HG03066 (cell line): ENCODE measurements around the gene WFDC8.
"Not testable (repeated sequence)": the region's sequence is repeated elsewhere in the genome, so short reads cannot be mapped to it uniquely, and the experiment has no call there.

Experiments used
- ATAC-seq: cut with Tn5 transposase; IDR thresholded peaks from one replicate; pipeline ENCODE4 v1.9.1; 2021; ENCODE audit warnings: low read depth; ENCODE audit not compliant: unreplicated experiment

Gene WFDC8

DNA sequence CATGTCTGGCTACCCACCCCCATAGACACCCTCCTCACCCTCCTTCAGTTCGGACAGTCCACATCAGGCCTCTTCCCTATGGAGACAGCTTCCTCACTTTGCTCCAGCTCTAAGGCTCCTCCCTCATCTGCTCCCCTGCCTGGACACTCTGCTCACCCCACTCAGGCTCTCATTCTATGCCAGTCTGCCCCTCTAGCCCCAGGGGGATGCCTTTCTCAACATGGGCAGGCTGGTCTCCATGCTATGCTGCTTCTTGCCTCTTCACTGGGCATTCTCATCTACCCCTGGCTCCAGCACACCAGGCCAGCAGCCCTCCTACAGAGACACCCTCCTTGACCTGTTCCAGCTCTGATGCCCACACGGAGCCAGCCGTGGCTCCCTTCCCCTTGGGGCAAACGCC is at the start of gene WFDC8:
TSS of gene WFDC8 (minus strand) at position 101 of the 400 bp plus-strand sequence. CDS start at position 64, 37 bp downstream.
- ATAC-seq = no peak

DNA sequence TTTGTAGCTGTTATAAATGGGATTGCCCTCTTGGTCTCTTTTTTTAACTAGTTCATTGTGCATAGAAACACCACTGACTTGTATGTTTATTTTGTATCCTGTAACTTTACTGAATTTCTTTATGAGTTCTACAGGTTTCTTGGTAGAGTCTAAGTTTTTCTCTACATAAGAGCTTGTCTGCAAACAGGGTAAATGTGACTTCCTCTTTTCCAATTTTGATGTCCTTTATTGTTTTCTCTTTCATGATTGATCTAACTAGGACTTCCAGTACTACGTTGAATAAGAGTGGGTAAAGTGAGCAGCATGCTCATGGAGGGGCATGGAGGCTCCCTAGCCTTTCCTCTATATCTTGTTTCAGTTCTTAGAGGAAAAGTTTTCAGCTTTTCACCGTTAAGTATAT is 47.5 kb upstream of the WFDC8 start:
- ATAC-seq = no peak

DNA sequence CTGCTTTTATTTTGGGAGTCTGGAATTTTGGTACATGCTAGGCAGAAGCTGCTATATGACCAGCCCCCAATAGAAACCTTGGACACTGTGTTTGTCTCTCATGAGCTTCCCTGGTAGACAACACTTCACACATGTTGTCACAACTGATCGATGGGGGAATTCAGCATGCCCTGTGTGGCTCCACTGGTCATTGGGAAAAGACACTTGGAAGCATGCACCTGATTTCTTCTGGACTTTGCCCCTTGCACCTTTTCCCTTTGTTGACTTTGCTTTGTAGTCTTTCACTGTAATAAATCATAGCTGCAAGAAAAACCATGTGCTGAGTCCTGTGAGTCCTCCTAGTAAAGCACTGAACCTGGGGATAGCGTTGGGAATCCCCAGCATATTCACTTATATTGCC is 42.5 kb upstream of the WFDC8 start:
- ATAC-seq = no peak

DNA sequence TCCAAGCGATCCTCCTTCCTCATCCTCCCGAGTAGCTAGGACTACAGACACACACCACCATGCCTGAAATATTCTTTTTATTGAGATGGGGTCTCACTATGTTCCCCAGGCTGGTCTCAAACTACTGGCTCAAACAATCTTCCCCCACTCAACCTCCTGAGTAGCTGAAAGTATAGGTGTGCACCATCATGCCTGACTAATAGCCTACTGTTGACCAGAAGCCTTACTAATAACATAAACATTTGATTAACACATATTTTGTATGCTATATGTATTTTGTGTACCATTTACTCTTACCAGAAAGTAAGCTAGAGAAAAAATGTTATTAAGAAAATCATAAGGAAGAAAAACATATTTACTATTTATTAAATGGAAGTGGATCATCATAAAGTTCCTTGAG is 38.5 kb upstream of the WFDC8 start:
- ATAC-seq = no peak

DNA sequence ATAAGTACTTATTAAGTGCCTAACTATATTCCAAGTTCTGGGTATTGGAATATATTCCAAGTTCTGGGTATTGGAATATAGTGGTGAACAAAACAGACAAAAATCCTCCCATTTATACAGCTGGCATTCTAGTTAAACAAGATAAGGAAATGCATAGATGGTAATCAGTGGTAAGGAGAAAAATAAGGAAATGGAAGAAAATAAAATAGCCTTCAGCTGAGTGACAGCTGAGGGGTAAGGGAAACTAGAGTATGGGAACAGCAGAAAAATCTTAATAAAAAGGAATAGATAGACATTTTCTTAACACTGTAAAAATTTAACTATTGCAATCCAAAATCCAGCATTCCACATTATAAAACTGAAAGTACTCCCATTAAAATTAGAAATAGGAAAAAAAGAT is 33.2 kb upstream of the WFDC8 start:
- no peak for ATAC-seq

DNA sequence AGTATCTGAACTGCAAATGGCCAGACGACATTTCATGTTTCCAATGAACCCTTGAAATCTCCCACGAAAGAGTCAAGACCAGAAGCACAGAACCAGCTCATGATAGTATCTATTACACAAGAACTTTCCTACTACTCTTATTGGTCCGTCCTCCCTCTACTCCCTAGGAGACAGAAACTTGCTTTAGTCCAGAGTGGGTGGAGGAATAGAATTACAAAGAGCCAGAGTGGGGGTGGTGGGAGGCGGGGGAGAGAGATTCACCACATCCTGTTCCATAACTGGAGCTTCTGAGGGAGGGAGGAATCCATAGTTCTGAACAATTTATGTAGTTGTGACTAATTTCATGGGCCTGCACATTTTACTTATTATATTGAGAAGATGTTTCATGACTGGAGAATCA is 32.0 kb upstream of the WFDC8 start:
- no peak for ATAC-seq

DNA sequence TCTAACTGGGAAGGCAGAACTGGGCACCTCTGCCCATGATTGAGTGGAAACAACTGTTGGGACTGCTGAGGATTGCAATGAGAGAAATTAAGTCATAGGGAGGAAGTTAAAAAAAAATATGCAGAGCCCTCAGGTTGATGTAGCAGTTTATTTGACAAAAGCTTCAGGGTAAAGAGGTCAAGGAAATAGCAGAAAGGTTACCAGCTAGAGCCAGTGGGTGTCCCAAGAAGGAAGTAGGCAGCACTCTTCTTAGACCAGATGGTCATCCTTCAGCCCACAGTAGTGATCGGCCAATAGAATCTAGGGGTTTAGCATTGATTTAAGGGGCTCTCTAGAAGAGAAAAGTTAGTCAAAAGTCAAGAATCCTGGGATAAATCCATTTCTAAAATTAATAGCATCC is 28.7 kb upstream of the WFDC8 start:
- ATAC-seq = no peak

DNA sequence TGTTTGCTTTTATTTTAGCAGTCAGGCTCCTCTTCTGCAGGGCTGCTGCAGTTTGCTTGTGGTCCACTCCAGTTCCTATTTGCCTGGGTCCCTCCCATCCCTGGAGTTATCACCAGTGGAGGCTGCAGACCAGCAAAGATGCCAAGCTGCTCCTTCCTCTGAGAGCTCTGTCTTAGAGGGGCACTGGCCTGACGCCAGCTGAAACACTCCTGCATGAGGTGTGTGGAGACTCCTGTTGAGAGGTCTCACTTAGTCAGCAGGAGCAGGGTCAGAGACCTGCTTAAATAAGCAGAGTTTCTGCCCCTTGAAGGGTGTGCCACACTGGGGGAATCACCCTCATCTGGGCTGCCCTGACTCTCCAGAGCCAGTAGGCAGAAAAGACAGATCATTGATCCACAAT is 16.2 kb upstream of the WFDC8 start:
- ATAC-seq = no peak

DNA sequence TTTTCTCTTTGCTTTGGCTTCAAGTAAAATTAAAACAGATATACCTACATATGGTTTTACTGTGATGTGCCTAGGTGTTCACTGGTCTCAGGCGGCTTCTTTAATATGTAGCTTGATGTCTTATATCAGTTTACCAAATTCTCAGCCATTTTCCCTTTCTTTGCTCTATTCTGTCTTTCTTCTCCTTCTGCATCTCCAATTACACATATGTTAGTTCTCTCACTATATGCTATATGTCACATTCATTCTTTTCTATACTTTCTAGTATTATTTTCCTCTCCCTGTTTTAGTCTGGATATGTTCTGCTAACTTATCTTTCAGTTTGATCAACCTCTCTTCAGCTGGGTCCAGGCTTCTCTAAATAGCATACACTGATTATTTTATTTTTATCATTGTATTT is 14.4 kb upstream of the WFDC8 start:
- ATAC-seq = no peak

DNA sequence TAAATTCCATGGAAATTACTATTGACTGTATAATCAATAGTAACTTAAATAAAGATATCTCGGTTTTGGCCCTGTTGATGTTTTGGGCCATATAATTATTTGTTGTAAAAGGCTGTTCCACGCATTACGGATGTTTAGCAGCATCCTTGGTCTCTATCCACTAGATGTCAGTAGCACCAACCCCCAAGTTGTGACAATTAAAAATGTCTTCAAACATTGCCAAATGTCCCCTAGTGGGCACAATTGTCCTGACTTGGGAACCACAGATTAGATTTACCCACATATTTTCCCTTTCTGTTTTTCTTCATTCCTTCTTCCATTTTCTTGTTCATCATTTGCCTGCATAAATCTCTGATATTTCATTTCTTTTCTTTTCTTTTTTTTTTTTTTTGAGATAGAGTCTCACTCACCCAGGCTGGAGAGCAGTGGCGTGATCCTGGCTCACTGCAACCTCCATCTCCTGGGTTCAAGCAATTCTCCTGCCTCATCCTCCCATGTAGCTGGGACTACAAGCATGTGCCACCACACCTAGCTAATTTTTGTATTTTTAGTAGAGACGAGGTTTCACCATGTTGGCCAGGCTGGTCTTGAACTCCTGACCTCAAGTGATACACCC is 13.6 kb upstream of the WFDC8 start:
- no peak for ATAC-seq

DNA sequence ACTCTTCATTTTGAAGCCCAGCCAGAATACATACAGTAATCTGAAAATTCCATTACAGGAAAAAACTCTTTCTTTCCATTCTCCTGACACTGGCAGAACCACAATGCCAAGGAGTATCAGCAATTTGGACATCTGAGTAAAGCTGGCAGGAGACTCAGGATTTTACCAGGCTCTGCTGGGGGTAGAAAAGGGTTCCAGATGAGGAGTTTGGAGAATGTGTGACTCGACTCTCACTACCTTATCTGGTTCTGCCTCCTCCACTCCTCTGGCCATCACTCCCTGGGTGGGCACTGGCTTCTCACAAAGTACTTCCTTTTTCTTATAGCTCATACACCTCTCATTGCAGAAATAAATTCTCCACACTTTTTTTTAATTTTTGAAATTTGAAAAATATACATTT is 10.6 kb upstream of the WFDC8 start:
- ATAC-seq = no peak

DNA sequence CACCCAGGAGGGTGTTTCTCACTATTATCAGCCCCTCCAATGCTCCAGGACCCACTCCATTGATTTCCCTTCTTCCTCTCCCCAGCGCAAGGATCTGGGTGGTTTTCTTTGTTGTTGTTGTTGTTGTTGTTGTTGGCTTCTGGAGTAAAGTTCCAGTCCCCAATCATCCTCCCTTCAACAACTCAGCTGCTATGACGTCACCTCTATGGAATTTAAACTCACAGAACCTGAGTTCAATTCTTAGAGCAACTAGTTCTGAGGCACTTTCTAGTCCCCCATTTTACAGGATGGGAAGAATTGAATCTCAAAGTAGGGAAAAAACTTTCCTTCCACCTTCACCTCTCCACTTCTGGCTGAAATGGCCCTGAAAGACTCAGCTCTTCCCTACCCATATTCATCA is 9.7 kb upstream of the WFDC8 start:
- no peak for ATAC-seq

DNA sequence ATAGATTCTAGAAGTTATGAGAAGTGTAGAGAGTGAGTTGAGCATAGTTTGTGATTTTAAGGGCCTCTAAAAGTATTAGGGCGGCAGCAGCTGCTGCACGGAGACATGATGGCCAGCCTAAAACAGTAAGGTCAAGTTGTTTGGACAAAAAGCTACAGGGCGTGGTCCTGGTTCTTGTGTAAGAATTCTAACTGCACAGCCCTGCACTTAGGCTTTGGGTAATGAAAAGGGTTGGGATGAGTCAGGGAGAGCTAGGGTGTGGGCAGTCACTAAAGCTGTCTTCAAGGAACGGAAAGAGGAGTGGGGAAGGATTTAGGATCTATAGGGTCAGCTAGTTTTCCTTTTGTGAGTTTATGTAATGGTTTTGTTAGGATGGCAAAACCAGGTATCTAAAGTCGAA is 6.9 kb upstream of the WFDC8 start:
- not testable (repeated sequence) for ATAC-seq

DNA sequence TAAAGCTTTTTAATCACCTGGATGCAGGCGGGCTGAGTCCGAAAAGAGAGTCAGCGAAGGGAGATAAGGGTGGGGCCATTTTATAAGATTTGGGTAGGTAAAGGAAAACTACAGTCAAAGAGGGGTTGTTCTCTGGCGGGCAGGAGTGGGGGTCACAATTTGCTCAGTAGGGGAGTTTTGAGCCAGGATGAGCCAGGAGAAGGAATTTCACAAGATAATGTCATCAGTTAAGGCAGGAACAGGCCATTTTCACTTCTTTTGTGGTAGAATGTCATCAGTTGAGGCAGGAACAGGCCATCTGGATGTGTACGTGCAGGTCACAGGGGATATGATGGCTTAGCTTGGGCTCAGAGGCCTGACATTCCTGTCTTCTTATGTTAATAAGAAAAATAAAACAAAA is 5.2 kb upstream of the WFDC8 start:
- ATAC-seq = not testable (repeated sequence)

DNA sequence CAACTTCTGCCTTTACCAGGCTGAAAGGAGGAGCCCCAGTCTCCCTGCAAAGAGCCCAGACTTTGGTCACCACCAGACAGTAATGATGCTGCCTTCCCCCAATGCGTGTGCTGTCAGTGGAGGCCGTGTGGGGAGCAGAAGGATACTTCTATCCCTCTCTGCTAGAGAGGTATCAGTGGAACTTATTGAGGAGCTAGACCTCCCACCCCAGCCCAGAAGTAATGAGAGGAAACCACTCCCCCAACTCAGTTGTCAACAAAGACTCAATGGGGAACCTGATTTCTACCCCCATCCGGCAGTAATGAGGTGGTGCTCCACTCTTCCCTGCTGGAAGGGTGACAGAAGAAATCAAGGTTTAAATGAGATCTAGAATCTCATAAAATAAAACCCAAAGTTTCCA is 4.4 kb upstream of the WFDC8 start:
- no peak for ATAC-seq

DNA sequence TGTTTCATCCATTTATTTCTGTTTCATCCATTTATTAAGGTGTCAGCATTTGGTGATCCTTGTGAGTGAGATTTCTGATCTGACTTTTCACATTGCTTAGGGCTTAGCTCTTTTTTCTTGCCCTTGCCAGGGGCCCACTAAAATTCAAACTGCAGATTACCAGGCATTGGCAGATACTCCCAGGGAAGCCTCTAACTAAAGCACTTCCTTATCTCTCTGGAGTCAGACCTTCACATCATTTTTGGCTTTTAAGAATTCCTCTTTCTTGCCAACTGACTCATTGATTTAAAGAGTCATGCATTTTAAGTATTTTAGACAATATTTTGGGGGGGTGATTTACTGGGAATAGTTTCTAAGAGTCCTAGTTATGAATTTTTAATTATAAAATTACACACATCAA is 2.6 kb upstream of the WFDC8 start:
- ATAC-seq = no peak

DNA sequence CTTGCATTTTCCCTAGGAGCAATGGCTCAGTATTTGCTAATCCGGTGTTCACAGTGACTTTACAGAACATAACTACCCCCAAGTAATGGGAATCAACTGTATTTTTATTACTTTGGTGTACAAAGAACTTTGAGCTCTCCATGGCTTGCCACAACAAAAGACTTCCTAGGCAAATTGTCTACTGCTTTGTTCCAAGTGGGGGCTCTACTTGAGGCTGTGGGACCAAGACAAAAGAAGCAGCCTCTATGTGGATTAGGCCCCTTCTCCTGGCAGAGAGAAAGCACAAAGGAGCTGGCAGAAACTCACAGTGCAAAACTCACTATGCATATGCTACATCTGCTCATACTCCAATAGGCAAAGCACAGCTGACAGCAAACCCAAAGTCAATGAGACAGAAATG is 853 bp downstream of the WFDC8 start:
- ATAC-seq = no peak

DNA sequence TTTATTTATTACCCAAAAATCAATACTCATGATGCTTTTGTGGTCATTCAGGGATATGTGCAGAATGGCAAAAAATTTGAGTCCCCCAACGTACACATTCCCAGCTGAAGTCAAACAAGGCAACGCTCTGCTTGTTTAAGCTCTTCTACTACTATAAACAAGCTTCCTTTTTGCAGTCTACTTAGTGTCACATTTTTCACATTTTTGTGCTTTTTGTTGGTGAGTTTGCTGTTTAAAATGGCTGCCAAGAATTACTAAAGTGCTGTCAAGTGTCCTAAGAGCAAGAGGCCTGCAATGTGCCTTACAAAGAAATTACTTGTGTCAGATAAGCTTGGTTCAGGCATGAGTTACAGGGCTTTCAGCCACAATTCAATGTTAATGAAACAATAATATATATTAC is 2.1 kb downstream of the WFDC8 start:
- ATAC-seq = no peak

DNA sequence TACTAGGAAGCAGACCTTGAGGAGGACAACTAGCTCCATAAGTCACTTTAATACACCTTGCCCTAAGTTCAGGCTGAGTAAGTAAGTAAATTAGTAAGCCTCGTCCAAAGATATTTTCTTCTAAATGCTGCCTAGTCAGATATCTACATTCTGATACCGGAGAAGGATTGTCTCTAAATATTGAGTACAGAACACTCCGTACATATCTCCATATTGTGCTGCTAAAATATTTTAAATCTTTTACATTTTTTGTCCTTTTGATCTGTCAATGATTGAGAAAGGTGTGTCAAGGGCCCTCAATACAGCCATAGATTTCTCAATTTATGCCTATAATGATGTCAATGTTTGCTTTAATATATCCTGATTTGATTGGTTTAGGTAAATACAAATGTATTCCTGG is 3.2 kb downstream of the WFDC8 start:
- no peak for ATAC-seq

DNA sequence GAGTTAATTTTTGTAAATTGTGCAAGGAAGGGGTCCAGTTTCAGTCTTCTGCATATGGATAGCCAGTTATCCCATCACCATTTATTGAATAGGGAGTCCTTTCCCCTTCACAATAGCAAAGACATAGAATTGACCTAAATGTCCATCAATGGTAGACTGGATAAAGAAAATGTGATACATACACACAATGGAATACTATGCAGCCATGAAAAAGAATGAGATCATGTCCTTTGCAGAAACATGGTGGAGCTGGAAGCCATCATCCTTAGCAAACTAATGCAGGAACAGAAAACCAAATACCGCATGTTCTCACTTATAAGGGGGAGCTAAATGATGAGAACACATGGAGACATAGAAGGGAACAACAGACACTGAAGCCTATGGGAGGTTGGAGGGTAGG is 9.4 kb downstream of the WFDC8 start:
- ATAC-seq = not testable (repeated sequence)

DNA sequence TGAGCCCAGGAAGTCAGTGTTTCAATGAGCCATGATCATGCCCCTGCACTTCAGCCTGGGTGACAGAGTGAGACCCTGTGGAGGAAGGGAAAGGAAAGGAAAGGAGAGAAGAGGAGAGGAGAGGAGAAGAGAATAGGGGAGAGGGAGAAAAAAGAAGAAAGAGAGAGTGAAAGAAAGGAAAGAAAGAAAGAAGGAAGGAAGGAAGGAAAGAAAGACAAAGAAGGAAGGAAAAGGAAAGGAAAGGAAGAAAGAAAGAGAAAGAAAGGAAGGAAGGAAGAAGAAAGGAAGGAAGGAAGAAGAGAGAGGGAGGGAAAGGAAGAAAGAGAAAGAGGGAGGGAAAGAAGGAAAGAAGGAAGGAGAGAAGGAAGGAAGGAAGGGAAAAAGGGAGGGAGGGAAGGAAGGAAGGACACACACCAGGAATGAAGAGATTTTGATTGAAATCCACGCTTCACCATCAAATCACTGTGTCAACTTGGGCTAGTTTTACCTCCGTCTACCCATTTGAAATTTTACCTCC is 14.3 kb downstream of the WFDC8 start:
- no peak for ATAC-seq

DNA sequence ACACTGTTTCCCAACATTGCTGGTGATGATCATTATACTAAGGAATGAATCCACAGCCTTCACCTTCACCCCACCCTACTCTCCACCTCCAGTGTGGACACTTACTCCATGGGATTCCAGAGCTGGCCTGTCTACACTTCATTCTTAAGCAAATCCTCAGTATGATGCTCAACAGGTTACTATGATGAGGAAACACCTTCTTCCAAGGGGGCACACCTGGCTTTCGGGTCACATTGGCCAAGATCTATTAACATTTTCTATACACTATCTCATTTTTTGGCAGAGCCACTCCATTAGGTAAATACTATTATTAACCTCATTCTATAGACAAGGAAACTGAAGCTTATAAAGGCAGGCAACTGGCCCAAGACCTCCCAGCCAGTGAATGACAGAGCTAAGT is 23.9 kb downstream of the WFDC8 start:
- ATAC-seq = no peak

DNA sequence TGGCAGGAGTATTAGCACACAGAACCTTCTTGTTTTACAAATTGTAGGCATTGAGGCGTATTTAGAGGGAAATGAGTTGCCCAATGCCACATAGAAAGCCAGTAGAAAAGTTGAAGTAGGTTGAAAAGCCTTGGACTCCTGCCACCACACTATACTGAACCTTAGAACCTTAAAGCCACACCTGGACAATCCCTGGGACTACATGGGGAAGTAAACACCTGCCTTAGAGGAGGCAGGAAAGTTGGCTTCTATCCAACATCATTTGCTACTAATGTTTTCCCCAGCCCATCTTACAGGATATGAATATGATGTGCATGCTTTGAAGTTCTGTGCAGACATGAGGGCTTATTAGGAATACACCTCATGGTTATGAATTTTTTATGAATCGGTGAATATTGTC is 26.6 kb downstream of the WFDC8 start:
- ATAC-seq = no peak
